Measurements from ENCODE around the gene EPN1. TPM values are rescaled to one million over a fixed set of nuclear protein-coding genes. Genes with fewer than 3 reads are reported as not detected.
"Not testable (repeated sequence)": the region's sequence is repeated elsewhere in the genome, so short reads cannot be mapped to it uniquely, and the experiment has no call there.

The EPN1 gene
- polyA plus RNA-seq, 1 donor, result 103 TPM

DNA sequence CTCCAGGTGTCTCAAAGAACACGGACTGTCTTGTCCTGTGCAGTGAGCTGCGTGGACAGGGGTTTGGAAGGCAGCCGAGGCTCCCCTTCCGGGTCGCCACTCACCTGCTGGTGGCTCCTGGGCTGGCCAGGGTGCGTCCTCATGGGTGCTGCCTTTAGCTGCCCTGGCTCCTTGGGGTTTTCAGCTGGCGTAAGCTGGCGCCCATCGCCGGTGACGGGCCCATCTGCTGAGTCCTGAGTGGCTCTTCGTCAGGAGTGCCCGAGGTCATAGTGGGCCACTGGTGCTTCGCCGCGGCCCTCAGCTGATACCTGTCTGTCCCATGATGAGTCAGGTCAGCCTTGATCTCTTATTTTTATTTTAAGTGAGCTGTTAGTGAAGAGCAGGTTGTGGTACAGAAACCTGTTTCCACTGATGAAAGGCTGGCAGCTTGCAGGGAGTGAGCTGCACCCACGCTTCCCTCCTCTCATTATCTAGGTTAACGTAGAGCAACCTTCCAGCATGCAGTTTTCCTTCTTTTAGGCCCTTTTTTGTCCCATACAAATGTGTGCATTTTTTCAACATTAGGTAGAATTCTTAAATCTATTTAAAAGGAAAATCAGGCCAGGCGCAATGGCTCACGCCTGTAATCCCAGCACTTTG is 18.4 kb downstream of the EPN1 start:
- DNase-seq, result no peak

DNA sequence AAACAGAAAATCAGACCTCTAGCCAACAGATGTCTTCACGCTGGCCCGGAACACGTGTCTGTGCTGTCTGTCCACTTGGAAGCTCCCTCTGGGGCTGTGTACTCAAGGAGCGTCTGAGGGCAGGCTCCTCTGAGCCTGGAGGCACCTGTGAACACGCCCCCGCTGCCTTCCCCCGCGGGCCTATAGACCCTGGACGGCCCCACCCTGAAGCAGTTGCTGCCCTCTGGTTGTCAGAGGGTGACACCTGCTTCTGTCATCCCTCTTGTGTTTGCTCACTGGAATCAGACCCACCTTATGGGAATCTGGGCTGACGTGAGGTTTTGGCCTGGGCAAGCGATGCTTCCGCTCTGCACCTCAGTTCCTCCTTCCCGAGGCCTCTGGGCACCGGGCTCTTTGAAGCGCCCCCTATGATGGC is 19.2 kb downstream of the EPN1 start:
- no peak for DNase-seq

DNA sequence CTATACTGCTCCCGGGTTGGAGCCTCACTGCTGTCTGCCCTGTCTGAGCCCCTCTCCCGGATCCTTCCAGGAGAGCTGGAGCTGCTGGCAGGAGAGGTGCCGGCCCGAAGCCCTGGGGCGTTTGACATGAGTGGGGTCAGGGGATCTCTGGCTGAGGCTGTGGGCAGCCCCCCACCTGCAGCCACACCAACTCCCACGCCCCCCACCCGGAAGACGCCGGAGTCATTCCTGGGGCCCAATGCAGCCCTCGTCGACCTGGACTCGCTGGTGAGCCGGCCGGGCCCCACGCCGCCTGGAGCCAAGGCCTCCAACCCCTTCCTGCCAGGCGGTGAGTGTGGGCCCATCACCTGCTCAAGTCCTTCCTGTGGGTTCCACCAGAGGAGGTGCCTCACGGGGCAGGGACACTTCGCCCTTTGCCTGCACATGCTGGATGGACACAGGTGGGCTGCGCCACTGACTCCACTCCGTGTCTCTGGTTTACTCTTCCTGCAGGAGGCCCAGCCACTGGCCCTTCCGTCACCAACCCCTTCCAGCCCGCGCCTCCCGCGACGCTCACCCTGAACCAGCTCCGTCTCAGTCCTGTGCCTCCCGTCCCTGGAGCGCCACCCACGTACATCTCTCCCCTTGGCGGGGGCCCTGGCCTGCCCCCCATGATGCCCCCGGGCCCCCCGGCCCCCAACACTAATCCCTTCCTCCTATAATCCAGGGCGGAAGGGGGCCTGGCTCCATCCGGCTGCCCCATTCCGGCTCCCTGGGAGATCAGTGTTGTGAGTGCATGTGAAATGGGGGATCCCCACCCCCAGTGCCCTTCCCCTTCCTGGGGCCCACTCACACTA is 19.8 kb downstream of the EPN1 start:
- no peak for DNase-seq

DNA sequence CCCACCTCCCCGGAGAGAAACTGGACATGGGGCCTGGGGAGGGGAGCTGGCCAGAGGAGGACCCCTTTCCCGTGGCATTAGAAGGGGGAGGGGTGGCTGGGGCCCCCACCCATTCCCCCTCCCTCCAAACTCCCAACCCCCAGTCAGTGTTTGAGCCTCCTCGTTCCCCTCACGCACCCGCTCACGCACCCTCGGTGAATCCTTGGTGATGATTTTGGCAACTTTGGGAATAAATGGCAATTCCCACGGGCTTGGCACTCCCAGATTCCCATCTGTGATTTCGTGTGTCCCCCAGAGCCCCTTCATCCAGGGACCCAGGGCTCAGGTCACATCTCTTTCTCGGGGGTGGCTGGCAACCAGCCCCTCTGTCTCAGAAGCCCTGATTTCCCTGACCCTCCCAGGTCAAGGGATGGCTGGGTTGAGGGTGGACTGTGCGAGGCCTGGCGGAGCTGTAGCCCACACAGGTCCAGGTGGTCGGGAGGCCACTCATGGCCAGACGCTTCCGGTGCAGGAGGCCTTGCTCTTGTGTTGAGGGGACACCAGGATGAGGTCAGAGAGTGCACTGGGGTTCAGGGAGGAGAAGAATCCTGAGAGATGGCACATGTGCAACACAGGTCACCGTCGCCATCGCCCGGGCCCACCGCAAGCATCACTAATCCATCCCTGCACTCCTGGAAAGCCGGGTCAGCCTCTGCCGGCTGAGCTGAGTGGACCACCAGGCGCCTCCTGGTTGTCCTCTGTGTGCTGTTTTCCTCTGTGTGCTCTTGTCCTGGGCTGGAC is 20.7 kb downstream of the EPN1 start:
- no peak for DNase-seq

DNA sequence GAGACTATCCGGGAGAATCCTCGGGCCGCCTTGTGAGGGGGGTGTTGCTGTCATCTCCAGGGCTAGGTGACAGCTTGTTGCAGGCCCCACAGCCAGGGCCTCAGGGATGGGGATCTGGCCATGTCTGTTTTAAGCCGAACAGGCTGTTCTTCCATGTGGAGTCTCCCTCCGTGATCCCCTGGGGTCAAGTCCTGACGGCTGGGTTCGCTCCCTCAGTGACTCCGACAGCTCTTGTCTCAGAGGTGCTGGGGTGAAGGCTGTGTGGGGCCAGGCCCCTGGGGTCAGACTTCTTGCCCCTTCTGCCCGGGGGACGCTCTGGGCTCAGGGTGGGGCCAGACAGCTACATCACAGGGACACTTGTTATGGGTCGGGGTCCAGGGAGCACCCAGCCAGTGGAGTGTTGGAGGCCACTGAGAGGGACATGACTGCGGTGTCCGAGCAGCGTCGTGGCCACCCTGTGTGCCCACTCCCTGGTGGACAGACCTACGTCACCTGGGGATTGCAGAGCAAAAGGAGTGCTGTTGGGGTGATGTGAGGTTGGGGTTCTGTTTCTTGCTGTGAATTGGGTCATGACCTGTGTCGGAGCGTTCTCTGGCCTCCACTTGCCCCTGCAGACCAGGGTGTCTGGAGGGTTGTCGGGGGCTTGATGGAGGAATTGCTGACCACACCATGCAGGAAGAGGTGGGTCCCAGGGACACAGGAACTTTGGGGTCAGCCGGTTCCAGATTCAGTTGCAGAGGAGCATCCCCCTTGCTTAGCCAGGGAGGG is 21.5 kb downstream of the EPN1 start:
- DNase-seq, result no peak

DNA sequence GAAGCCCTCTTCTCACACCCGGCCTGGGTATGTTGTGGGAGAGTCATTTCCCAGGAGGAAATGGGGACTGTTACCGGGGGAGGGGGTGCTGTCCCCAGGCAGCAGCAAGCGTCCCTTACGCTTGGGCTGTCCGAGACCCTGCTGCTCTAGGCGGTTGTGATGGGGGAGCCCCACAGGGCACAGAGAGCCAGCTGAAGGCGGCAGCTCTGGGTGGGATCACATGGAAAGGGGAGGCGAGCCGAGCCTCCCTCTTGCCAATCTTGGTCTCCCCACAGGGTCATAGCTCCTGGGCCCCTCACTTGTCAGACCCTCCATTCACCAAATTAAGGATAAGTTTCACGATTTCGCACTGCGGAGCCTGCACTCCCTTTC is 22.0 kb downstream of the EPN1 start:
- DNase-seq, result no peak

DNA sequence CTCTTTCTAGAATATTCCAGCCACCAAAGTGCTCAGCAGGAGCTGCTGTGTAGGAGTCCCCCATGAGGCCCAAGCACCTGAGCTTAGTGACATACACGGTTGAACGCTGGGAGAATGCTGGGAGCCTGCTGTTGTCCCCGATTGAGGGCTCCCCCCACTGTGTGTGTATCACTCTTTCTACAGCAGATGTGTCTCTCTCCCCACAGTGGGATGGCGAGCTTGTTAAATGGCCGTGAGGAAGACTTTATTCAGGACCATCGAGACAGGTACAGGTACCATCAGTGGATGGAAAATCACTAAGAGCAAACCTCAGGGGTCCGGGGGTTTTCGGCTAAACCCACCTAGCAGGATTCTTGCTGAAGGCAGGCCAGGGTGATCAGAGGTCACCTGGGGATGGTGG is 22.7 kb downstream of the EPN1 start:
- no peak for DNase-seq

DNA sequence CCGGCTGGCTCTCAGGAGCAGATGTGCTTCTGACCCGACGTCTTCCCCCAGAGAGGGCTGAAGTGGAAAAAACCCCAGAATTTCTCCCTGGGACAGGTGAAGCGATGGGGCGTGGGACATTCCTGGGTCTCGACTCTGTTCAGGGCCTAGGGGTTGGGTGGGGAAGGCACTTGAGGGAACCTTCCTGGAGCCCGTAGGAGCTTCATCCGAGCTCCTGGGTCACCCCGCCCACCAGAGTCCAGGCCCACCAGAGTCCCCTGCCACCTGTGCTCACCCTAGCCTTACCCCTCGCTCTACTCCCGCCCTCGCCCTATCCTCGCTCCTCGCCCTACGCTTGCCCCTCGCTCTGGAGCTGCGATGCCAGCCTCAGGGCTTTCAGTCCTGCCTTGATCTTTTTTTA is 23.2 kb downstream of the EPN1 start:
- no peak for DNase-seq

DNA sequence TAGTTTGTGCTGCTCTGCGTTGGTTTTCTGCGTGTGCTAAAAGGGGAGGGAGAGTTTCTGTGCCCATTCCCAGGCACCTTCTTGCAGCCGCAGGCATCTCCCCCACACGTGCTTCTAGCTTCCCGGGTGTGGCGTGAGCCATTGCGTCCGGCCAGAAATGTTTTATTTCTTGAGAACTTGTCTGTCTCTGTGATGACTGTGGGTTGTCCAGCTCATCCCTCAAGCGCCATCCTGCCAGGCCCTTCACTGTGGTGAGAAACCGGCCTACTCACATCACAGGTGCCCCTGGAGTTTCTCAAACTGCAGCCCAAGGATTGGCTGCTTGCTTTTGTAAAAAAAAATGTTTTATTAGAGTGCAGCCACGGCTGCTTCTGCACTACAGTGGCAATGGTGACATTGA is 24.2 kb downstream of the EPN1 start:
- DNase-seq, result no peak

DNA sequence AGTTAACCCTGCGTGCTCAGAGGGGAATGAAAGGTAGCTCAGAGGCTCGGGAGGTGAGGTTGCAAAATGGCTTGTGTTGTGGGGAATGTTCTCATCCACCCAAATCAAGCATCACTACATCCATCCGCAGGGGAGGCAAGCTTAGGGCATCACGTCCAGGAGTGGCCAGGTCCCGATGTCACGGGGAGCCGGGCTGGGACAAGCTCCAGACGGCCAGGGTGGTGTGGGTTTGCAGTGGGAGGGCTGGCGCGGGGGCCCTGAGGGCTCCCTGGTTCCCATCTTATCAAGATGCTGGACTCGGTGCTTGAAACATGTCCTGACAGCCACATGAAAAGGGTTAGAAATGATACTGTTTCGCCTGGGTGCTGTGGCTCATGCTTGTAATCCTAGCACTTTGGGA is 25.8 kb downstream of the EPN1 start:
- no peak for DNase-seq

DNA sequence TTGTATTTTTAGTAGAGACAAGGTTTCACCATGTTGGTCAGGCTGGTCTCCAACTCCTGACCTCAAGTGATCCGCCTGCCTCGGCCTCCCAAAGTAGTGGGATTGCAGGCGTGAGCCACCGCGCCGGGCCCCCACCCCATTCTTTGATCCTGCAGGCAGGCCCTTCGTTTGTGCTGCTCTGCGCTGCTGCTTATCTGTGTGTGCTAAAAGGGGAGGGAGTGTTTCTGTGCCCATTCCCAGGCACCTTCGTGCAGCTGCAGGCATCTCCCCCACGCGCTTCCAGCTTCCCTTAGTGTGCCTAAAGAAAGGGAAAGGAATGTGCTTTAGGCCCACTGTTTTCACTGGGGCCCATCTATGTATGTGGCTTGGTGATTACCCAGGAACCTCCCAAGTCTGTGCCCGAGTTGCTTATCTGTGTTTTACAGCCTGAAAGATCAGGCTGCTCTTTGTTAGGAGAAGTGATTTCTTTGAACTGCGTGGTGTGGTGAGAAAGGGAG is 27.2 kb downstream of the EPN1 start:
- DNase-seq, result no peak

DNA sequence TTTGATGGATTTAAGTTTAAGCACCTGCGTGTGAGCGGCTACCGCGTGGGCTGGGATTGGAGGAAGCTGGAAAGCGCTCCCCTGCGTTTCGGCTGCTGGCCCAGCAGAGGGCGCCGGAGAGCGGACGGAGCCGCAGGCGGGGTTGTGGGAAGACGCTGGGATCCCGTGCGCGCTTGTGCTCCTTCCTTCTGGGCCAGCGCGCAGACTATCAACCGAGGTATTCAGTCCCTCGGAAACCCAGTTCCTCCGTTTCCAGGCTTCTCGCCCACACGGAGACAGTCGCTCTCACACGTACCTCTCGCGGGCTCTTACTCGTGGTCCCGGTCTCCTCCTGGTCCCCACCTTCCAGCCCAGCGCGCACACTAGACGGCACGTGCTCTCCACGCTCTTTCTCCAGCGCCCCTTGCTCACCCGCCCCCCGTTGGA is 28.8 kb downstream of the EPN1 start:
- no peak for DNase-seq

DNA sequence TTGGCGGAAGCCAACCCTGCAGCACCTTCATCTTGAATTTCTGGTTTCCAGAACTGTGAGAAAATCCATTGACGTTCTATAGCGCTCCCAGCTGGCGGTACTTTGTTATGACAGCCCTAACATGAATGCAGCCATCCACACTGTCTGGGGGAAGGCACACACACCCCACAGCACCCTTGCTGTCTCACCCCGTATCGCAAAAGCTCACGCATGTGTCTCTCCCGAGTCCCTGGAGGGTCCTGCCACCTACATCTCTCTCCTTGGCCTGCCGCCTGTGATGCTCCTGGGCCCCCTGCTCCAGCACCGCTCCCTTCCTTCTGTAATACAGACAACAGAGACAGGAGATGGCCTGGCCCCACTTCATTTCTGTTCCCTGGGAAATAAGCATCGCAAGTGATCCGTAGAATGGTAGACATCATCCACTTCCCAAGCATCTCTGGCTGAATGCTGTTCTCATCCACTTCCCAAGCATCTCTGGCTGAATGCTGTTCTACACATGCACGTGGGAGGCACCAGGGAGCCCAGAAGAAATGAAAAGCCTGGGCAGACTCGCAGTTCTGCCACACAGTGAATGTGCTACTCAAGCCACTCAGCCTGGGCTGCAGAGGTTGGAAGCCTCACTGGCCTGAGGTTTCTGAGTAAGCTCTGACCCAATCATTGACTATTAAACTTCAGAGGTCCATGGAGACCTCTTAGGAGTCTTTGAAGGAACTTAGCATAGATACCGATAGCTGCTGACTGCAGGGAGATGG is 29.6 kb downstream of the EPN1 start:
- no peak for DNase-seq

DNA sequence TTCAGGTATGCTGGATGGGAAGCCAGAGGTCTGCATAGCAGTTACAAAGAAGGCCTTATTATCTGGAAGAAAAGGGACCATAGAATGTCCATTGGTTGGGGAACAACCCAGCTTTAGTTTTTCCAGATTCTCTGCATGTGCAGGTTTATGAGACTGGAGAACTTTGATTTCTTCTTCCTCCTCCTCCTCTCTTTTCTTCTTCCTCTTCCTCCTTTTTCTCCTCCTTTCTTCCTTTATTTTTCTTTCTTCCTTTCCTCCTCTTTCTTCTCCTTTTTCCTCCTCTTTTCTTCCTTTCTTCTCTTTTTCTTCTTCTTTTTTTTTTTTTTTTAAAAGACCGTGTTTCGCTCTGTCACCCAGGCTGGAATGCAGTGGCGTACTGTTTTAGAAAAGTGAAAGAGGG is 30.9 kb downstream of the EPN1 start:
- DNase-seq, result no peak

DNA sequence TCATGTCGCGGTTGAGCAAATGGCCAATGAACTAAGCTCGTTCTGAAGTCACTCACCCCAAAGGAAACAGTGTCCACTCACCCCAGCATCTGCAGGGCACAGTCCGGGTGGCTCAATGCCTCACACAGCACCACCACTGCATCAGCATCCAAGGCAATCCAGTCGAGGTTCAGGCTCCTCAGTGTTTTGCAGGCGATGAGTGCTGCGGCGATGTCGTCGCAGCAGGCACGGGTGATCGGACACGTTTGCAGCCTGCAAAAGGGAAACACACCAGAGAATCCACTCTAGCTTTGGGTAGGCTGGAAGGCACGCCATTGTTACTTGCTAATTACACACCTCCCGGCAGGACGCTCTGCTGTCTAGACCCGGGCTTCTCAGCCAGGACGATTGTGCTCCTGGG is 36.7 kb downstream of the EPN1 start:
- no peak for DNase-seq

DNA sequence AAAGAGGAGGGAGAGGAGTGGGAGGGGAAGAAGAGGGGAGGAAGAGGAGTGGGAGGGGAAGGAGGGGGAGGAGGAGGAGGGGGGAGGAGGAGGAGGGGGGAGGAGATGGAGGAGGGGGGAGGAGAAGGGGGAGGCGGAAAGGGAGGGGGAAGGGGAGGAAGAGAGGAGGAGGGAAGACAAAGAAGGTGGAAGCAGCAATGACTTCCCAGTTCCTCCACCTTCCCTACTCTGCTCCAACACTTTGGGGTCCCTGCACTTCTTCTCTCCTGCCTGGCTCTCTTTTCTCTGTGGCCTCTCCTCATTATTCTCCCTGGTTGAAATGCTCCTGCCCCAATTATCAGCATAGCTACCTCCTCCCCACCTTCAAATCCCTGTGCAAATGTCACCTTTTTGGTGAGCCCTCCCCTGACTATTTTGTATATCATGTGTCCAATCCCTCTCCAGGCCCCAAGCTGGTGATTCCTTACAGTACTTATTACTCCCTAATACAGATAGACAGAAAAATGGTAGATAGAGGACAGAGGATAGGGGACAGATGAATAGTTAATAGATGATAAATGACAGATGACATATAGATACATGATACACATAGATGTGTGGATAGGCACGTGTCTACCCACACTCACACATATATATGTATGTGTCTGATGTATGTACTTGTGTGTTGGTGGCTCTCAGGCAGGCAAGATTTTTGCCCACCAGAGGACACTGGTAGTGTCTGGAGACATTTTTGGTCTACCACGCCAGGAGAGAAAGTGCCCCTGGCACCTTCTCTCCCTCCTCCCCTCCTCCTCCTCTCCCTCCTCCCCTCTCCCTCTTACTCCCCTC is 38.0 kb downstream of the EPN1 start:
- no peak for DNase-seq

DNA sequence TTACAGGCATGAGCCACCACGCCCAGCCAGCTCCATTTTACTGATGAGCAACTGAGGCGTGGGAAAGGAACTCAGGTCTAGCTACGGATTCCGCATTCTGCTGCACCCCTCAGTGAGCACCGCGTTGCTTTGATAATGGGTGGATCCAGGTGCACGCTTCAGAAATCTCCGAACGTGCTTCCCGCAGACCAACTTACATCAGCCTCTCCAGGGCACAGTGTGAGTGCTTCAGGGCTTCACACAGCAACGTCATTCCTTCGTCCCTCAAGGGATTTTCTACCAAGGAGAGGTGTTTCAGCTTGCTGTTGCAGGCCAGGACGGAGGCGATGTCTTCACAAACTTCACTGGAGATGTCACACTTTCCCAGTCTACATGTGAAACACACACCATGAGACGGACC is 41.5 kb downstream of the EPN1 start:
- DNase-seq, result no peak

DNA sequence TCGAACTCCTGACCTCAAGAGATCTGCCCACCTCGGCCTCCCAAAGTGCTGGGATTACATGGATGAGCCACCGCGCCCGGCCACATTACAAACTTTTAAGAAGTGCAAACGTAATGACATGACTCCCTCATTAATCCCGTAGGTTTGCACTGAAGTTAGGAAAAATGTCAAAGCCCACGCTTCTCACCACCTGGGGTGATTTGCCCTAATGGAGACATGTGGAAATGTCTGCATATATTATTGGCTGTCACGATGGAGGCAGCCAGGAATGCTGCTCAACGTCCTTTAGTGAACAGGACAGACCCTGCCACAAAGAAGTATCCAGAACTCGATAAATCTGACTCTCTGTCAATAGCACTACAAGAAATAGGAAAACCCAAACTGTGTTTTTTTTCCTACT is 42.2 kb downstream of the EPN1 start:
- DNase-seq, result no peak

DNA sequence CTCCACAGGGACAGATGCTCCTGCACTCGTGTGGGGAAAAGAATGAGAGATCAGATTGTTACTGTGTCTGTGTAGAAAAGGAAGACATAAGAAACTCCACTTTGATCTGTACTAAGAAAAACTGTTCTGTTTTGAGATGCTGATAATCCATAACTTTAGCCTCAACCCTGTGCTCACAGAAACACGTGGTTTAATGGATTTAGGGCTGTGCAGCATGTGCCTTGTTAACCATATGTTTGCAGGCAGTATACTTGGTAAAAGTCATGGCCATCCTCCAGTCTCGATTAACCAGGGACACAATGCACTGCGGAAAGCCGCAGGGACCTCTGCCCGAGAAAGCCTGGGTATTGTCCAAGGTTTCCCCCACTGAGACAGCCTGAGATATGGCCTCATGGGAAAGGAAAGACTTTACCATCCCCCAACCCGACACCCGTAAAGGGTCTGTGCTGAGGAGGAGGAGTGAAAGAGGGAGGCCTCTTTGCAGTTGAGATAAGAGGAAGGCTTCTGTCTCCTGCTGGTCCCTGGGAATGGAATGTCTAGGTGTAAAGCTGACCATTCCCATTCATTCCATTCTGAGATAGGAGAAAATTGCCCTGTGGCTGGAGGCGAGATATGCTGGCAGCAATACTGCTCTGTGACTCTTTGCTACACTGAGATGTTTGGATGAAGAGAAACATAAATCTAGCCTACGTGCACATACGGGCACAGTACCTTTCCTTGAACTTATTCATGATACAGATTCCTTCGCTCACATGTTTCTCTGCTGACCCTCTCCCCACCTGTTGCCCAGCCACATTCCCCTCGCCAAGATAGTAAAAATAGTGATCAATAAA is 43.1 kb downstream of the EPN1 start:
- DNase-seq, result not testable (repeated sequence)

DNA sequence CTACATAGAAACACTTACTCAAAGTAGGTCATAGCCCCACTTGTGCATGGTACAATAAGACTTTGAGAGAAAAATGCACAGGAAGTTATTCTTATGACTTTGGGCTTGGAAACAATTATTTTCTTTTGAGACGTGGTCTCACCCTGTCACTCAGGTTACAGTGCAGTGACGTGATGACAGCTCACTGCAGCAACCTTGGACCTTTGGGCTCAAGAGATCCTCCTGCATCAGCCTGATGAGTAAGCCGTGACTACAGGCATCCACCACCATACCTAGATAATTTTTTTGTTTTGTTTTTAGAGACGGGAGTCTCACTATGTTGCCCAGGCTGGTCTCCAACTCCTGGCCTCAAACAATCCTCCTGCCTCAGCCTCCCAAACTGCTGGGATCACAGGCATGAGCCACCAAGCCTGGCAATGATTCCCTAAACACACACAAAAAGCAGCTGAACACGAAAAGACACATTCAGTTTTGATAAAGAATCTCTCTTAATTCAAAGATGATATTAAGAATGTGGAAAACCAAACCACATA is 45.3 kb downstream of the EPN1 start:
- no peak for DNase-seq

Measured in hindlimb muscle (tissue), 1 donor.